OCI-LY7 (cell line): ENCODE measurements around the gene MRPL53. TPM values are rescaled to one million over a fixed set of nuclear protein-coding genes. Genes with fewer than 3 reads are reported as not detected.

Experiments used
- BruUV-seq: library from RNA; stranded (reverse); fragments of 400-500 nt; replicated peaks from 2 replicates; lab custom pipeline; 2021; lab: Mats Ljungman, UMichigan
- CTCF ChIA-PET: fragments of 300-600 bp; sonication (Branson Sonifier 250); formaldehyde crosslinking; loops from one replicate; lab custom pipeline; 2022; ENCODE audit warnings: antibody characterized with exemption; ENCODE audit not compliant: unreplicated experiment; lab: Charles Lee
- POLR2A ChIA-PET: fragments of 300-600 bp; sonication (Branson Sonifier 250); formaldehyde crosslinking; loops from one replicate; lab custom pipeline; 2022; ENCODE audit warnings: antibody characterized with exemption; lab: Charles Lee
- DNase-seq: peaks from one replicate; pipeline ENCODE4 v3.0.0-alpha.2; 2015; ENCODE audit warnings: low spot score
- H2AFZ ChIP-seq: fragments of 200-600 bp; sonication (generic), shearing (Covaris generic); 2 replicates; pipeline ENCODE4 v1.6.1; 2014; ENCODE audit warnings: mild to moderate bottlenecking, antibody characterized with exemption, low read length, moderate library complexity
- H3K27ac ChIP-seq: fragments of 200-600 bp; sonication (generic); 2 replicates; pipeline ENCODE4 v1.5.1; 2014; ENCODE audit warnings: mixed run types, low read depth, mild to moderate bottlenecking, moderate library complexity, low read length, inconsistent platforms; ENCODE audit not compliant: poor library complexity, severe bottlenecking
- H3K36me3 ChIP-seq: fragments of 200-600 bp; sonication (generic); 2 replicates; pipeline ENCODE4 v1.6.1; 2014; ENCODE audit warnings: mild to moderate bottlenecking, antibody characterized with exemption, low read length, moderate library complexity, mixed read lengths; ENCODE audit not compliant: insufficient read depth
- H3K4me1 ChIP-seq: fragments of 200-600 bp; sonication (generic); 2 replicates; pipeline ENCODE4 v1.5.1; 2014; ENCODE audit warnings: mild to moderate bottlenecking, low read length; ENCODE audit not compliant: insufficient read depth, poor library complexity, severe bottlenecking
- H3K4me2 ChIP-seq: fragments of 200-600 bp; sonication (generic); 2 replicates; pipeline ENCODE4 v1.6.1; 2014; ENCODE audit warnings: mild to moderate bottlenecking, low read length
- H3K4me3 ChIP-seq: fragments of 200-600 bp; sonication (generic); 2 replicates; pipeline ENCODE4 v1.5.1; 2014; ENCODE audit warnings: mild to moderate bottlenecking, low read depth, low read length; ENCODE audit not compliant: poor library complexity, severe bottlenecking
- H3K79me2 ChIP-seq: fragments of 200-600 bp; sonication (generic); 2 replicates; pipeline ENCODE4 v1.6.1; 2016; ENCODE audit warnings: low read depth, mild to moderate bottlenecking, low read length, moderate library complexity, mixed read lengths; ENCODE audit not compliant: insufficient read depth
- H3K9me2 ChIP-seq: fragments of 200-600 bp; sonication (generic); 2 replicates; pipeline ENCODE4 v1.6.1; 2016; ENCODE audit warnings: mild to moderate bottlenecking, low read length, mixed read lengths; ENCODE audit not compliant: insufficient read depth
- H3K9me3 ChIP-seq: fragments of 200-600 bp; sonication (generic); 2 replicates; pipeline ENCODE4 v1.6.1; 2014; ENCODE audit warnings: mild to moderate bottlenecking, mixed run types, low read length, mixed read lengths
- H4K20me1 ChIP-seq: fragments of 200-600 bp; sonication (generic); 2 replicates; pipeline ENCODE4 v1.6.1; 2014; ENCODE audit warnings: mild to moderate bottlenecking, antibody characterized with exemption, low read length, moderate library complexity, mixed read lengths; ENCODE audit not compliant: insufficient read depth
- EZH2phosphoT487 ChIP-seq: fragments of 200-600 bp; sonication (generic); IDR thresholded peaks from 2 replicates; pipeline ENCODE4 v1.6.1; 2018; ENCODE audit warnings: low read depth, borderline replicate concordance, mild to moderate bottlenecking, mixed run types, antibody characterized with exemption, low read length, moderate library complexity, mixed read lengths
- intact Hi-C: fragments of 100-400 bp; cut with micrococcal nuclease; formaldehyde crosslinking; loops from one replicate; pipeline ENCODE4 v1.10.0; 2022; ENCODE audit not compliant: unreplicated experiment
- total RNA-seq, 2 experiments: library from RNA; depleted of rRNA in 1 of 2; stranded (reverse); fragments of >200 nt in 1 of 2; shearing (Covaris generic) in 1 of 2; gene quantifications; 2 replicates each; pipeline ENCODE4 v1.2.3, GENCODE V29; 2014 to 2022
- TF ChIP-seq, protein P1 (sequence below): fragments of 200-600 bp; sonication (generic); conservative IDR thresholded peaks from 2 replicates; pipeline ENCODE4 v1.5.1; 2014; ENCODE audit warnings: mild to moderate bottlenecking, antibody characterized with exemption, low read length, moderate library complexity, mixed read lengths

MRPL53 gene
- total RNA-seq, 2 experiments from 2014 or later, result 85.7 to 102 TPM

DNA sequence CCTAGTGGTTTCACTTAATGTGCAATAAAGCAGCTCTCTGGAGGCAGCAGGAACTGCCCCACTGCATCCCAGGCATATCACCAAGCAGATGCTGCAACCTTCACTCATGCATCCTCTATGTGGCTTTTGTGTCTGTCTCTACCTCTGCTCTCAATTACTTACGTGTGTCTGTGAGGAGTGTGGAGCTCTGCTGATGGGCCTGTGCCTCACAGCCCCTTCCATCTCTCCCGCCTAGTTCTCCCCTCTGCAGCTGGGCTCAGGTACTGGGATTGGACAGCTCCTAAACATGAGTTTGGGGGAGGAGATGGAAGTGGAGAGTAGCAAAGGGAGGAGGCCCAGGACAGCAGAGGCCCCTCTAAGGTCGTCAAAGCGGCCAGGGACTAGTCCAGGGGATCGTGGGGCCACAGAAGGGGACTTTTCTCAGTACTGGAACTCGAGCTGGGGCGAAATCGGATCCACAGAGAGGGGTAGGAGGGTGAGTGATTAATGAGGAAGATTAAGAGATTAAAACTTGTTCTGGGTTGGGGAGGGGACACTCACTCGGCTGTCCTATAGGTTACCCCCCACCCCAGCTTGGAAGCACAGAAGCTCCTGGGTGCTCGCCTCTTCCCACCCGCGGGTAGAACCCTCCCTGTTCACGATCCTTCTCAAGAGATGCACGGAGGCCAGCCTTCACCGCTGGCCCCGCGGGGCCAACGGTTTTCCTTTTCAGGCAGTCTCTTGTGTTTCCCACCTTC, 29.0 kb upstream of the MRPL53 start:
- Histone ChIP-seq H3K4me3 (no peak overlapping the region), H3K9me2 (no peaks in the 10 kb centered on the region), H3K4me2 (no peak overlapping the region), H3K79me2 (peaks cover 1% of the 10 kb centered on the region; the same call in 1 of the 2 replicates), H3K27ac (no peak overlapping the region), H4K20me1 (no peaks in the 10 kb centered on the region), H3K9me3 (no peaks in the 10 kb centered on the region), H3K4me1 (peaks cover 19% of the 10 kb centered on the region), H2AFZ (no peak overlapping the region), H3K36me3 (peaks cover 15% of the 10 kb centered on the region)
- BruUV-seq, result no TSS peak
- no peak for TF ChIP-seq EZH2phosphoT487
- TF ChIP-seq, protein P1, sequence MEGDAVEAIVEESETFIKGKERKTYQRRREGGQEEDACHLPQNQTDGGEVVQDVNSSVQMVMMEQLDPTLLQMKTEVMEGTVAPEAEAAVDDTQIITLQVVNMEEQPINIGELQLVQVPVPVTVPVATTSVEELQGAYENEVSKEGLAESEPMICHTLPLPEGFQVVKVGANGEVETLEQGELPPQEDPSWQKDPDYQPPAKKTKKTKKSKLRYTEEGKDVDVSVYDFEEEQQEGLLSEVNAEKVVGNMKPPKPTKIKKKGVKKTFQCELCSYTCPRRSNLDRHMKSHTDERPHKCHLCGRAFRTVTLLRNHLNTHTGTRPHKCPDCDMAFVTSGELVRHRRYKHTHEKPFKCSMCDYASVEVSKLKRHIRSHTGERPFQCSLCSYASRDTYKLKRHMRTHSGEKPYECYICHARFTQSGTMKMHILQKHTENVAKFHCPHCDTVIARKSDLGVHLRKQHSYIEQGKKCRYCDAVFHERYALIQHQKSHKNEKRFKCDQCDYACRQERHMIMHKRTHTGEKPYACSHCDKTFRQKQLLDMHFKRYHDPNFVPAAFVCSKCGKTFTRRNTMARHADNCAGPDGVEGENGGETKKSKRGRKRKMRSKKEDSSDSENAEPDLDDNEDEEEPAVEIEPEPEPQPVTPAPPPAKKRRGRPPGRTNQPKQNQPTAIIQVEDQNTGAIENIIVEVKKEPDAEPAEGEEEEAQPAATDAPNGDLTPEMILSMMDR, result no peak
- ChIA-PET POLR2A (interaction anchor here (0.6 to 0.7 kb wide), 2 partner anchors 17 to 29 kb away, joined by 3 read pairs; partner anchors contain the start of gene HTRA2), CTCF (interaction anchor here (0.5 kb wide), 1 partner anchor 49 kb away, joined by 3 read pairs; no protein-coding TSS in a partner anchor)
- DNase-seq, result no peak
- intact Hi-C loops, result no loop called here

DNA sequence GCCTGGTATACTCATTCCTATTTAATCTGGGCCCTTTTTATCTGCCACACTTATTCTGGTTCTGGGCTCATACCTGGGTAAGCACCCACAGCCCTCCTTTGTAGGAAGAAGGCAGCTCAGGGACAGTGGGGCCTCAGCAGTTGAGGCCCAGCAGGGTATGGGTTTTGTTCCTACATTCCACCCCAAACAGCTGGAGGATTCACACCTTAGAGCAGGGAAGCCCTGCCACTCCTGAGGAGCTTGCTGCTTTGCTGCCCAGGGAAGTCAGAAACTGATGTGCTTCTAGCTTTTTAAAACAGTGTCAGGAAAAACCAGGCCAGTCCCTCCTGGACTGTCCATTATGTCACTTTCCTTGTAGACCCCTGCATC, 28.1 kb upstream of the MRPL53 start:
- TF ChIP-seq EZH2phosphoT487, result no peak
- TF ChIP-seq, protein P1, result no peak
- CTCF ChIA-PET, result no interaction called here
- intact Hi-C loops, result no loop called here
- no peaks in the 10 kb centered on the region for H3K9me2 ChIP-seq
- H3K79me2 ChIP-seq, result no peaks in the 10 kb centered on the region
- H3K9me3 ChIP-seq, result no peaks in the 10 kb centered on the region
- DNase-seq, result no peak
- peaks cover 9% of the 10 kb centered on the region for H3K36me3 ChIP-seq
- no peak overlapping the region for H3K27ac ChIP-seq
- H4K20me1 ChIP-seq, result no peaks in the 10 kb centered on the region
- H3K4me2 ChIP-seq, result no peak overlapping the region
- H3K4me1 ChIP-seq, result peaks cover 11% of the 10 kb centered on the region
- no TSS peak for BruUV-seq
- H2AFZ ChIP-seq, result no peak overlapping the region
- no peak overlapping the region for H3K4me3 ChIP-seq
- POLR2A ChIA-PET, result interaction anchor here (1.1 kb wide), 1 partner anchor 74 kb away, joined by 3 read pairs; no protein-coding TSS in a partner anchor
